T1000 (cell line): ENCODE measurements around the gene PSMD14.

Experiments
- DNase-seq: peaks from one replicate; lab custom pipeline; 2025; ENCODE audit warnings: mixed read lengths; lab: John Stamatoyannopoulos, UW

The PSMD14 gene

DNA sequence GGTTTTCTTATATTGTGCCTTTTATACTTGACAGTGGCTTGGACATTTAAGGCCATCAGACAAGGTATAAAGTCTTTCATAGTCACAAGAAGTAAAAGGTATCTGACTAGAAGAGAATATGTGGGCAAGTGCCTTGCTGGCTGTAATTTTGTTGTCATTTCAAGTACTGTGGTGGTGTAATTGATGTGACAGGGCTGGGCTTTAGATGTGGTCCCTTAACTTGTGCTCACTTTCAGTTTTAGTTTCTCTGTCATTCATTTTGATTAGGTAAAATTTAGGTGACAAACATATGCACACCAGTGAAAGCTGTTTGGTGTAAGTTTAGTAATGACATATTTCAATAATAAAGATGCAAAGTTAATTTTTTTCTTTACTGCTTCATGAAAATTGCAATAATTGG, 76.6 kb downstream of the PSMD14 start:
- DNase-seq: no peak

DNA sequence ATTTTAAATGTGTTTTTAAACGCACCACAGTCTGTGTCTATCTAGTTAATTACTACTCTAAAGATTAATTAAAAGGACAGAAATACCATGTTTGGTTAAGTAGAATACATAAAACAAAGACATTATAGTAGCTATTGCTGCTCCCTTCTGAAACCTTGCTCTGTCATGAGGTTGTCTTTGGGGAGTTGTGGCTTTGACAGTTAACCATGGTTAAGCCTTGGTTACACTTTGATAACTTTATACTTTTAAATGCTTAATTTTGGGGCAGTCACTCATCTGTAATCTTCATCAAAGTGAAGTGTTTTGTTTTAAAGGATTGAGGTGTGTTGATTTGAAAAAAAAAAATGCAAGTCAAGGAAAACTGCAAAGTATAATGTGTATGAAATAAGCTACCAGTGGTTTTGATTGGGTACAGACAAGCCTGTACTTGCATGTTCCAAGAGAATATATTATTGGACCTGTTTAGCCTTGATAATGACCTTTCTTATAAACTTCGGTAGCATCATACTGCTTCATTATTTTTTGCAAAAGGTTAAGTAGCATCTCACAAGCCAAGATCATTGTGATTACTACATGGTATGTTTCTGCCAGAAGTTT, 78.1 kb downstream of the PSMD14 start:
- no peak for DNase-seq

DNA sequence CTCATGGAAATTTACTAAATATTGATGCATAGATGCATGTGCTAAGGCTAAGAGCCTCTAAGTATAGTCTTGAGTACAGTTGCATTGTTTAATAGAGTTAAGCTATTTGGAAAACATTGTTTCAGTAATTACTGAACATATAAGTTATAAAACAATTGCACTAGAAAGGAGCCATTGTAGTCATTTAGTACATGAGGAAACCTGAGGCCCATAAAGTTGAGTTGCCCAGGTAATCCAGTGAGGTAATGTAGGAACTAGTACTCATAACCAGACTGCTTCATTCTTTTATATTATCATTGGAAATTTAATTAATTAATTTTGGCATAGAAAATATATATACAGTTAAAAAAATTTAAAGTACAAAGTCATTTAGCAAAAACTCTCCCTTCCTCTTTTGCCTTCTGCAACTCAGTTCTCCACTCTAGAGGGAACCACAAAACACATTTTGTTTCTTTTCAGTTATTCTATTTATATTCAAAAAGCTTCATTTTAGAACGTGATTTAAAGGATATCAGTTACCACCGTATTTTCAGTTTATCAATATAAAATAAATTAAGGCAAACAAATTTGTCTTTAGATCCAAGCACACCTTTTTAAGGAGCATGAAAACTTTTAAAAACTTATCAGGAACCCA, 80.0 kb downstream of the PSMD14 start:
- DNase-seq: no peak

DNA sequence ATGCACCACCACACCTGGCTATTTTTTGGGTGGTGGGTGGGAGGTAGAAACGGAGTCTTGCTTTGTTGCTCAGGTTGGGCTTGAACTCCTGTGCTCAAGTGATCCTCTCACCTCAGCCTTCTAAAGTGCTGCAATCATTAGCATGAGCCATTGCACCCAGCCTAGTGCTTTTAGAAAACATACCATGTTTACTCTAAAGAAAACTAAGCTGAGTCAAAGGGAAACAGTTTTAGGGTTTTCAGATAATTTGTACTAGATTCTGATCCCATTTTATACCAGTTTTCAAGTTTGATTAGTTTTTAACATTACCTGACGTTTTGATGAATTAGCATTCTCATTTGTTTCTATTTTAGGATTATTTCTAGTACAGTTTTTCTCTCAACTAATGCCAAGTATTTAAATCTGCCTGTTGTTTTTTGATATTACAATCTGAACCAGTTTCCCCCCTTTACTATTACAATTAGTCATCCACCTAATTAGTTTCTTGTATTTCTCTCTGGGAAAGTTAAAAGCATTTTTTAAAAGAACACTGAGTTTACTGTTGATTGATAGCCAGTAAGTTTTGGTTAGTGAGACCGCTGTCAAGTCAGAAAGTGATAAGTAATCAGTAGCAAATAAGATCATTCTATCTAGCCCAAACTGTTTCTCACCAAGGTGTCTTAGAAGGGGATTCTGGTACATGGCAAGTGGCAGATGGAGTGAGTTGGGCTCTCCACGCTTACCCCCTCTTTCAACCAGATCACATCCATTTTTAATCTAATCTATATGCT, 83.7 kb downstream of the PSMD14 start:
- DNase-seq: no peak

DNA sequence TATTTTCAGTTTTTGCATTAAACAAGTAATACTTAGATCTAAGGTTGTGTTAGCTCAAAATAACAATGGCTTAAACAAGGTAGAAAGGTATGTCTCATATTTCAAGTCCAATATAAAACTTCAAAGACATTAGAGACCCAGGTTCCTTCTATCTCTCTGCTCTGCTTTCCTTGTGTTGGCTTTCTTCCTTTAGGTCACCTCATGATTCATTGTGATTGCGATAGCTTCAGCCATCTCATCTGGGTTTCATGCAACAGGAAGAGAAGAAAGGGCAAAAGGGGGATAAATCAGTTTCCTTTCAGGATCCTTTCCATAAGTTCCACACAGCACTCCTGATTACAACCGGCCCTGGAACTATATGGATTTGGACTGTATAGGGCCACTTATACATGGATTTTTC, 91.9 kb downstream of the PSMD14 start:
- DNase-seq: no peak

DNA sequence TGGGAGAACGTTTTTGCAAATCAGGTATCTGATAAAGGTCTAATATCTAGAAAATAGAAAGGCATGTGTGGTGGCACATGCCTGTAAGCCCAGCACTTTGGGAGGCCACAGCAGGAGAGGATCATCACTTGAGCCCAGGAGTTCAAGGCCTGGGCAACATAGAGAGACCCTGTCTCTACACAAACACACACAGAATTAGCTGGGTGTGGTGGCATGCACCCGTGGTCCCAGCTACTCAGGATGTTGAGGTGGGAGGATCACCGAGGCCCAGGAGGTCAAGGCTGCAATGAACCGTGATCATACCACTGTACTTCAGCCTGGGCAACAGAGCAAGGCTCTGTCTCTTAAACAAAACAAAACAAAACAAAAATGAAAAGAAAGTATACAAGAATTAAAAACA, 94.1 kb downstream of the PSMD14 start:
- no peak for DNase-seq

DNA sequence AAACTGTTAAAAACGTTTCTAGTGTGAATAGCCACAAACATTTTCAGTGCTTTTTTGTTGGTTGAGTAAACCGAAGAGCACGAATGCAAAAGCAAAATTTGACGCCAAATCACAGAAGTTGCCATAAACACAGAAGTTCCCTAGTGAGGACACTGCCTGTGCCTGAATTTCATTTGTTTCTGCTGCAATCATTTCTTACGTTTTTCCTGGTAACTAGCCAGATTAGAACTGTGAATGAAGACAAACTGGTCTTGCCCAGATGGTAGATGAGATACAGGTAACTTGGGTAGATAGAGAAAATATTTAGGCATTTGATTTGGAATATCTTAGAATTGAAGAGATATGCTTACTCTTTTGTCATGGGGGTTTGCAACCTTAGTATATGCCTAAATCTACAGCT, 98.1 kb downstream of the PSMD14 start:
- no peak for DNase-seq

DNA sequence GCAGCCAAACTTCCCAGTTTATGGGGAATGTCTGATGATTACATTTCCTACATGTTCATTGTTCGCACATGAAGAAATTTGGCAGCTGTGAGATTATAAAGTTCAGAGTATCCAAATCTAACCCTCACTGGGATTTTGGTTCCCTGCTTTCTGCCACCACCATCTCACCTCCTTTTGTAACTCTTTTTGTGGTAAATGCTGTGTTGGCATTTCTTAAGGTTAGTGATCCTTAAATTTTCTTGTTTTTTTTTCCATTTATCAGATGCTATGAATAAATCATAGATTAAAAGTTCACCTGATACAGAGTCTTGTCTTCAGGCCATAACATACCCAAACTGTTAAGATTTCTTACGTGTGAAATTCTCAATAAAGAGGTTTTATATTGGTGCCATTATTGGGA, 99.4 kb downstream of the PSMD14 start:
- no peak for DNase-seq

DNA sequence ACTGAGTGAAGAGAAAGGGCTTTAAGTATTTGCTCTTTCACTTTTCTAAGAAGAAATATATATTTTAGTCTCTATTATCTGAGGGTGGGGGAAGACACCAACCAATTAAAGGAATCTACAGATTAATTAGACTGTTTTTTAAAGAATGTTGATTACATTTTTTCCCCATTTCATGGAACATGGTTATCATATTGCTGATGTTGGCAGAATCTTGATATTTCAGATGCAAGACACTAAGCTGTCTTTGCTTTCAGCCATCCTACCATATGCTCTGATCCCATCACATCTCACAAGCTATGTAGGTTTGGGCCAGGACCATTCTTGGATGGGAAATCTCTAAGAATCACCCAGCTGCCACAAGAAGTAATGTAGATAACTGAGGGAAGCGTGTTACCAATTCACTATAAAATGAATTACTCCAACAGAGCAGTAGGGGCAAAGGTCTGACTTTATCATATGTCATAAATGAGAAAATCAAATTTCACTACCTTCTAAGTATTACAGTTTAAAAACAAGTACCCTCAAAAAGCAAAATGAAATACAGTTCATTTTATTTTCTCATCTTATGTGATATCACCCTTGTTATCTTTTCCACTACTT, 101.2 kb downstream of the PSMD14 start:
- DNase-seq: no peak

DNA sequence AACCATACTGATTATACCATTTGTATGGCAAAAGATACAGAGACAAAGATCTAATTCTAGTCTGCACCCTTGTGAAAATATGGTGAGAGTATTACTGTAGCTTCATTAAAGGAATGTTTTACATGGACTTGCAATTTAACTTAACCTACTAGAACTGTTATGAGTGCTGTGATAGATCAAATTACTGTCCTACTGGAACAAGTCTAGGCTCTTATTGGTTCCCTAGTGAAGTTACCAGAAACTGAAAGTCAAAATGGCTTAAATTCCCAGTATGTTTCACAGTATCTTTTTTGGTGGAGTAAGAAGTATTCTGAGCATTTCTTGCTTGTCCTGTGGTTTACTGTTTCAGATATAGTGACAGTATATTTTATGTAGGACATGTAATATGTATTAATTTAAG, 104.1 kb downstream of the PSMD14 start:
- DNase-seq: no peak

DNA sequence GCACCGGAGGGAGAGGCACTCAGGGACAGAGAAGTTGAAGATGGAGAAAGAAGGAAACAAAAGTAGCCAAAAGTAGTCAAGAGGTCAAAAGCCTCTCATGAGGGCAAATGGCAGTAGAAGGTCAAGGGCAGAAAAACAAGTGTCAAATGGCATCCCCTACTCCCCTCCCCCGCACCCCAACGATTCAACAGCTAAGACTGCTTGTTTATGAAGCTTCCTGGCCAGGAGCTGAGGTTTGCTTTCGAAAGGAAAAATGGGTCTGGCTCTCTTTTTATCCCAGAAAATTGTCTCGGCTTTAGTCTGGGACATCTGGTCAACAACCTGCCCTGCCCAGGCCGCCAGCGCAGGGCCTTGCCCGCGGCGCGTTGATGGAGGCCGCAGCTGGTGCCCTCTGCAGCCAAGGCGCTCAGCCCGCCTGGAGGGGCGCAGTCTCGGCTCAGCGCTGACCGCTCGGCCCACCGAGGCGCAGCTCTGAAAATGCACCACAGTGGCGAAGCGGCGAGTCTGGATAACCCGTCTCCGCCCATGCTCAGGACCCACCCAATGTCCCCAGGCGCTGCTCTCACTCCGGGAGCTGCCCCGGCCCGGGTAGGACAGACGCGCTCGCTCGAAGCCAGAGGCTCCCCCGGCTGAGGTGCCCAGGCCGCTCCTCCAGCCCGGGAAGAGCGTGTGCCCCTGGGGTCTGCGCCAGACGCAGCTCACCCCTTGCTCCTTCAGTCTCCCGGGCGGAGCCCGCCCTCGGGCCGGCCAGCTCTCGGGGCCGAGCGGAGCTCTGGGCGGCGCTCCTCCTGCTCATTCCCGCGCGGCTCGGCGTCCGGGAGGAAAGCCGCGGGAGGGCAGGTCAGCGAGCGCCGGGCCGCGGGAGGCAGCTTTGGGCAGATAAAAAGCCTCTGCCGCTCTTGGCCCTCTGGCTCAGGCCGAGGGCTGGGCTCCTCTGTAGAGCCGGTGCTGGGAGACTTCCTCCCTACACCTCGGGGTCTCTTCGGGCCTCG, 106.1 kb downstream of the PSMD14 start:
- no peak for DNase-seq

DNA sequence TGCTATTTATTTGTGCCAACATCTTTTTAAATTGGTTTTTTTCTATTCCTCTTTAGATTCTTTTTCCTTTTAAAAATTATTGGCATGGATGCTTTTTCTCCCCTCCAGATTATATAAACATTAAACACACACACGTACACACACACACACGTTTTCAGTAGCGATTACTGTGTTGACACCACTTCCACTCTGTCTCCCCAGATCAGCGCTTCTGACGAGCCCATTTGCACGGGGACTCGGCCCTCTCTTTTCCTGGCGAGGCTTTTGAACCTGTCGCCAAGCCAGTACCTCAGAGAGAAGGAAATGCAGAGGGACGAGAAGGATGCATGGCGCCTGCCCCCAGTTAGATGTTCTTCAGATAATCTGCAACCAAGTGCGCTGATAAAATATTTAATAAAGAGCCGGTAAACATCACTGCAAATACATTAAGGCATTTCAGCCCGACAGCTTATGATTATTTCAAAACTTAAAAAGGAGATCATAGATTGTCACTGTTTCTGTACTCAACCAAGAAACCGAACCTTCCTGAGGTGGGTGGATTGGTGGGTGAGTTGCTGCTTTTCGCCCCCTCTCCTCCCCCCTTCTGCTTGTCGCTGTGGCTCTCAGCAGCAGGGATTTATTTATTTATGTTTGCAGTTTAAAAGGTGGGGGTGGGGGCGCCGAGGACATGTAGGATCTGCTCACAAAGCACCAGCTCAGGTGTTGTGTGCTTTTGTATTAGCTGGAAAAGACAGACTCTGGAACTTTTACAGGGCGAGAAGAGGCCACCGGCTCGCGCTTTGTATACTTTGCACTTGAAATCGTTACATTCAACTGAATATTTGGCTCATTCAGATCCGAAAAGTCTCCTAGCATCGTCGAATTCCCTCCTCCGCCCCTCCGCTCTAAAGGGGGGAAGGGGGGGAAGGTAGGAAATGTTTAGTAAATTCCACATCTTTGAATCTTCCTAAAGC, 107.1 kb downstream of the PSMD14 start:
- DNase-seq: no peak

DNA sequence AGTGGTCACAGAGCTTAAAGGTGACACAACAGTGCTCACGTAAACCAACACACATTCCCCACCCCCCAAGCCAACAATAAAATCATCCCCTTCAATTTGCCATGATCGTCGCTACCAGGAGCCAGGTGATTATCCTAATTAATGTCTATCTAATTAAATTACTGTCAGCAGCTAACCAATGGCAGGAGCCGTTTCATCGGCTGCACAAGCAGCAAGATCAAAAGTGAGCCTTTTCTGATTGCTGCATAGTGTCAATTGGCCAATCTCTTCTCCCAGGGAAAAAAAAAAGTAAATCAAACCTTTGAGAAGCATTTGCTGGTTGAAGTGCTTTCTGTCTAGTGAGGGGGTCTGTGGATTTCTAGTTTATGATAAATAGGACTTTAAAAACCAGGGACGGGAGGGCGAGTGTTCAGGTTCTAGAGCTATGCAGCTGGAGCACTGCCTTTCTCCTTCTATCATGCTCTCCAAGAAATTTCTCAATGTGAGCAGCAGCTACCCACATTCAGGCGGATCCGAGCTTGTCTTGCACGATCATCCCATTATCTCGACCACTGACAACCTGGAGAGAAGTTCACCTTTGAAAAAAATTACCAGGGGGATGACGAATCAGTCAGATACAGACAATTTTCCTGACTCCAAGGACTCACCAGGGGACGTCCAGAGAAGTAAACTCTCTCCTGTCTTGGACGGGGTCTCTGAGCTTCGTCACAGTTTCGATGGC, 107.9 kb downstream of the PSMD14 start, which contains the start of gene TBR1:
Gene TBR1, plus strand, starts transcription at position 311 of the 721 bp plus-strand sequence. Its CDS starts 114 bp downstream, at position 425.
- DNase-seq: no peak

DNA sequence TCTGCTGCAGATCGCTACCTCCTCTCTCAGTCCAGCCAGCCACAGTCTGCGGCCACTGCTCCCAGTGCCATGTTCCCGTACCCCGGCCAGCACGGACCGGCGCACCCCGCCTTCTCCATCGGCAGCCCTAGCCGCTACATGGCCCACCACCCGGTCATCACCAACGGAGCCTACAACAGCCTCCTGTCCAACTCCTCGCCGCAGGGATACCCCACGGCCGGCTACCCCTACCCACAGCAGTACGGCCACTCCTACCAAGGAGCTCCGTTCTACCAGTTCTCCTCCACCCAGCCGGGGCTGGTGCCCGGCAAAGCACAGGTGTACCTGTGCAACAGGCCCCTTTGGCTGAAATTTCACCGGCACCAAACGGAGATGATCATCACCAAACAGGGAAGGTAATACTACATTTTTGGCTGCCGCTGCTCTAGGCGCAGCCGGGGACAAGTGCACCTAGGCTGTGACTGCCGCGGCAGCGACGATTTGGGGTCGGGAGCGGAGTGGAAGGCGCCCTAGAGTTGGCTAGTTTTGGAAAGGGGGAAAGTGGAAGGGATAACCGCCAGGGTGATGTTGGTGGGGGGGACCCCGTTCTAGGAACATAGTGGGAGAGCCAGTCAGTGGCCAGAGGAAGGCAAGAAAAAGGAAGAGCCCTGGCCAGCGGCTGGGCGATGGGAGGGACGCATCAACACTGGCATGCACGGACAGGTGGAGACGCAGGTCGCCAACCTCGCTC, 108.6 kb downstream of the PSMD14 start:
- DNase-seq: no peak

DNA sequence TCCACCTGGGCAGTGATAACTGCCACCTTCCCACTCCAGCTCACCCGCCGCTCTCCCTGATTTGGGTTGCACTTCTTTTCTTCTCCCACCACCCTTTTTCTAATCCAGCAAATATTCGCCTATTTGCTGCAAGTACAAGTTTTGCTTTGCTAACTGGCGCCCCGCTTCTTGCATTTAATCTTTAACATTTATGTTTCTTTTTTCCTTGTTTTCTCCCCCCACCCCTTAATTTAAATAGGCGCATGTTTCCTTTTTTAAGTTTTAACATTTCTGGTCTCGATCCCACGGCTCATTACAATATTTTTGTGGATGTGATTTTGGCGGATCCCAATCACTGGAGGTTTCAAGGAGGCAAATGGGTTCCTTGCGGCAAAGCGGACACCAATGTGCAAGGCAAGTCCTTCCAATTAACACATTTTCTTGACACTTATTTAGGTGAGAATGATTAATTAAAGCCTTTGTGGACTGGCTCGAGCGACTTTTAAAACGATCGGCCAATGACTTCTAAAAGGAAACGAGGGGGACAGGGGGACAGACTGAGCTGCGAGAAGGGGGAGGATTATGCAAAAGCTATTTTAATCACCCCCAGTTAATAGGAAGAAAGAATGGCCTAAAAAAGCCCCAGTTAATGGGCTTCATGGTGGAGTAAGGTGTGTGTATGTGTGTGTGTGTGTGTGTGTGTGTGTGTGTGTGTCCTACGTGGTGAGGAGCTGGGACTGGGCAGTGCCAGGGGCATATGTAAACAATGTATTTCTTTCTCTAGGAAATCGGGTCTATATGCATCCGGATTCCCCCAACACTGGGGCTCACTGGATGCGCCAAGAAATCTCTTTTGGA, 109.4 kb downstream of the PSMD14 start:
- DNase-seq: no peak

DNA sequence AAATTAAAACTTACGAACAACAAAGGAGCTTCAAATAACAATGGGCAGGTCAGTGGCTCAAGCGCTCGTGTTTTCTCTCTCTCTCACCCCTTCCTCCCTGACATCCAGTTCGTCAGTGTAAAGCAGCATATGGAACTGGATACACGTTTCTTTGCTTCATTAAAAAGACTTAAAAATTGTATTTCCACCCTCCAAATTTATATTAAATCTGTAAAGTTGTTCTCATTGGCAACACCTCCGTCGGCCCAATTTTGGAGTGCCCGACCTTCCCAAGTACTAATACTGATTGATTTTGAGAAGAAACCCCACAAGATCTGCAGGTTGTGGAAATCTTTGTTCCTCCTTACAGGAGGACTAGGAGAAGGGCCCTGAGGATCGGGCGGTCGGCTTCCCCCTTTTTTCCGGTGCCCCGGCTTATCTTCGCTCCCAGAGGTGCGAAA, 110.1 kb downstream of the PSMD14 start:
- no peak for DNase-seq

DNA sequence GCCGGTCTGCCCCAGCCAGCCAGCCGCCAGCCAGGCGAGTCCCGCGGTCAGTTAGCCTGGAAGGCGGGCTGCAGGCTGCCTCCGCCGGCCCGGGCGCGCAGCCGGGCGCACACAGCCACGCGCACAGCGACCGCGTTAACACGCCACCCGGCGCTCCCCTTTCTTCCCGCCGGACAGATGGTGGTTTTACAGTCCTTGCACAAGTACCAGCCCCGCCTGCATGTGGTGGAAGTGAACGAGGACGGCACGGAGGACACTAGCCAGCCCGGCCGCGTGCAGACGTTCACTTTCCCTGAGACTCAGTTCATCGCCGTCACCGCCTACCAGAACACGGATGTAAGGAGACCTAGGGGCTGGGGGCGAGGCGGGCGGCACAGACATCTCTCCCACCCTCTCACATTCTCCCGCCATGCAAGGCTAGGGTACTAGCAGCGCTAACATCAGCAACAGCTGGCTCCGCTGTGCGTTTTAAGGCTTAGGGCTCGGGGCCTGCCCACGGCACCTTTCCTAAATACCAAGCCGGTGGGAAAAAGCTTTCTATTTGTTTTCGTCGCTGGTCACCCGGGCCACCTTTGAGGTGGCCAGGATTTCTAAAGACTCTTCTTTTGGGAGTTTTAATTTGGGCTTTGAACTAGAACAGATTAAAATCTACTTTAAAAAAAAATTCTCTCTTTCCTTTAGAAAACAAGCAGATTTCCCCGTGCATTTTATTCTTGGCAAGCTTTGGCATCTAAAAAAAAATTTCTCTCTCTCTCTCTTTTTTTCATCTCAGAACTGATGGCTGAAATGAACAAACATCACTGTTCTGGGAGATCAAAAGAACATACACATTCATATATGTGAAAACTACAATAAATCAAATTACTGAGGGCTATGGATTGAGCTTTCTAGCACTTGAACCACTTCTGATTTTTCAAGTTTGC, 110.8 kb downstream of the PSMD14 start:
- DNase-seq: no peak
